Activated B cell treated with CpG ODN at 0.5 μM for 24 hours (primary cell): ENCODE results near the gene TENT4A. TPM values are rescaled to one million over a fixed set of nuclear protein-coding genes. Genes with fewer than 3 reads are reported as not detected.

Experiments
- ATAC-seq: fragments of 200-7000 bp; cut with Tn5 transposase; one replicate; pipeline ENCODE4 v1.10.0; 2021; ENCODE audit warnings: low read depth, mild to moderate bottlenecking, moderate library complexity
- CTCF ChIA-PET: fragments of 350-600 bp; sonication (Branson Sonifier 250); formaldehyde crosslinking; loops from one replicate; lab custom pipeline; 2021; ENCODE audit warnings: antibody characterized with exemption; lab: Charles Lee
- POLR2A ChIA-PET: fragments of 350-600 bp; sonication (Branson Sonifier 250); formaldehyde crosslinking; loops from one replicate; lab custom pipeline; 2021; ENCODE audit warnings: antibody characterized with exemption; lab: Charles Lee
- DNase-seq: peaks from one replicate; pipeline ENCODE4 v3.0.0; 2022
- H3K27ac Mint-ChIP-seq: one replicate; pipeline ENCODE4 v1.8.0; 2020; ENCODE audit warnings: mixed read lengths
- H3K27me3 Mint-ChIP-seq: one replicate; pipeline ENCODE4 v1.8.0; 2021; ENCODE audit warnings: mixed read lengths
- H3K36me3 Mint-ChIP-seq: one replicate; pipeline ENCODE4 v1.8.0; 2021; ENCODE audit warnings: low read depth, mixed read lengths
- H3K4me1 Mint-ChIP-seq: one replicate; pipeline ENCODE4 v1.8.0; 2021; ENCODE audit warnings: mixed read lengths
- H3K4me3 Mint-ChIP-seq: one replicate; pipeline ENCODE4 v1.8.0; 2020; ENCODE audit warnings: mild to moderate bottlenecking, mixed read lengths
- H3K9me3 Mint-ChIP-seq: one replicate; pipeline ENCODE4 v1.8.0; 2020; ENCODE audit warnings: mixed read lengths
- CTCF ChIP-seq: fragments of 200-600 bp; IDR thresholded peaks from one replicate; pipeline ENCODE4 v1.8.0; 2022; ENCODE audit warnings: antibody characterized with exemption, mild to moderate bottlenecking
- intact Hi-C: fragments of 100-400 bp; cut with micrococcal nuclease; formaldehyde crosslinking; loops from one replicate; pipeline ENCODE4 v1.15.1; 2024
- total RNA-seq: library from RNA; stranded (reverse); gene quantifications from 2 replicates; pipeline ENCODE4 v1.2.3, GENCODE V29; 2022

Gene TENT4A
- total RNA-seq, 1 donor from 2014 or later: 51.2 TPM

- POLR2A ChIA-PET: no interaction called here
- no peaks in the 10 kb centered on the region for H3K27me3 Mint-ChIP-seq
- CTCF ChIA-PET: no interaction called here
- H3K9me3 Mint-ChIP-seq: no peaks in the 10 kb centered on the region
- TF ChIP-seq CTCF: no peak
- no peak overlapping the region for H3K27ac Mint-ChIP-seq
- H3K36me3 Mint-ChIP-seq: peaks cover 88% of the 10 kb centered on the region
- intact Hi-C loops: no loop called here
- H3K4me1 Mint-ChIP-seq: no peaks in the 10 kb centered on the region
- ATAC-seq: no peak
- H3K4me3 Mint-ChIP-seq: no peak overlapping the region
- DNase-seq: no peak
Observed at GRCh38 chr5:6750951-6751685, 37.9 kb downstream of the TENT4A start.

GRCh38 chr5:6752236-6752635 is 39.0 kb downstream of the TENT4A start:
- no peak overlapping the region for H3K27ac Mint-ChIP-seq
- CTCF ChIA-PET: no interaction called here
- H3K36me3 Mint-ChIP-seq: peaks cover 89% of the 10 kb centered on the region

GRCh38 chr5:6752782-6753181 is 39.5 kb downstream of the TENT4A start:
- ChIA-PET CTCF (no interaction called here), POLR2A (no interaction called here)
- intact Hi-C loops: no loop called here
- H3K4me1 Mint-ChIP-seq: no peaks in the 10 kb centered on the region
- no peaks in the 10 kb centered on the region for H3K9me3 Mint-ChIP-seq
- H3K27ac Mint-ChIP-seq: no peak overlapping the region
- no peak overlapping the region for H3K4me3 Mint-ChIP-seq
- TF ChIP-seq CTCF: no peak
- no peaks in the 10 kb centered on the region for H3K27me3 Mint-ChIP-seq
- DNase-seq (no peak), ATAC-seq (no peak)
- H3K36me3 Mint-ChIP-seq: peaks cover 89% of the 10 kb centered on the region

More at GRCh38 chr5:6752236-6752635, 39.0 kb downstream of the TENT4A start:
- TF ChIP-seq CTCF: no peak
- POLR2A ChIA-PET: no interaction called here
- intact Hi-C loops: no loop called here
- ATAC-seq (no peak), DNase-seq (no peak)
- no peak overlapping the region for H3K4me3 Mint-ChIP-seq
- no peaks in the 10 kb centered on the region for H3K9me3 Mint-ChIP-seq
- no peaks in the 10 kb centered on the region for H3K27me3 Mint-ChIP-seq
- H3K4me1 Mint-ChIP-seq: no peaks in the 10 kb centered on the region

- Mint-ChIP-seq H3K36me3 (peaks cover 87% of the 10 kb centered on the region), H3K27me3 (no peaks in the 10 kb centered on the region), H3K27ac (no peak overlapping the region), H3K4me1 (no peaks in the 10 kb centered on the region), H3K9me3 (no peaks in the 10 kb centered on the region), H3K4me3 (no peak overlapping the region)
- intact Hi-C loops: no loop called here
- no peak for DNase-seq
- POLR2A ChIA-PET: no interaction called here
- no peak for ATAC-seq
- CTCF ChIA-PET: no interaction called here
- no peak for TF ChIP-seq CTCF
Observed at GRCh38 chr5:6753851-6754250, 40.6 kb downstream of the TENT4A start.

GRCh38 chr5:6754766-6755165 is 41.5 kb downstream of the TENT4A start:
- POLR2A ChIA-PET: no interaction called here

More at GRCh38 chr5:6754766-6755165, 41.5 kb downstream of the TENT4A start:
- H3K27ac Mint-ChIP-seq: no peak overlapping the region
- intact Hi-C loops: no loop called here
- CTCF ChIA-PET: no interaction called here
- H3K4me1 Mint-ChIP-seq: no peaks in the 10 kb centered on the region
- H3K27me3 Mint-ChIP-seq: no peaks in the 10 kb centered on the region
- no peak for ATAC-seq
- peaks cover 82% of the 10 kb centered on the region for H3K36me3 Mint-ChIP-seq
- H3K4me3 Mint-ChIP-seq: no peak overlapping the region
- DNase-seq: no peak
- TF ChIP-seq CTCF: no peak
- H3K9me3 Mint-ChIP-seq: no peaks in the 10 kb centered on the region
